Measurements from ENCODE around the gene PYGL. TPM values are rescaled to one million over a fixed set of nuclear protein-coding genes. Genes with fewer than 3 reads are reported as not detected.
"Not testable (repeated sequence)": the region's sequence is repeated elsewhere in the genome, so short reads cannot be mapped to it uniquely, and the experiment has no call there.

PYGL gene
- total RNA-seq, 1 donor from 2014 or later = 27.3 TPM

GRCh38 chr14:50963919-50964318 lies 19.6 kb upstream of the PYGL start:
- H3K36me3 Mint-ChIP-seq = no peaks in the 10 kb centered on the region
- no peak overlapping the region for H3K27ac Mint-ChIP-seq
- no peak overlapping the region for H3K4me3 Mint-ChIP-seq
- no peaks in the 10 kb centered on the region for H3K27me3 Mint-ChIP-seq
- TF ChIP-seq CTCF (conservative IDR thresholded peaks at IDR 0.05) = no peak
- DNase-seq (ENCODE audit: extremely low spot score, unreplicated experiment) = no peak
- H3K4me1 Mint-ChIP-seq (ENCODE audit: unreplicated experiment) = peaks cover 14% of the 10 kb centered on the region
- no peaks in the 10 kb centered on the region for H3K9me3 Mint-ChIP-seq

- Mint-ChIP-seq H3K27me3 (no peaks in the 10 kb centered on the region), H3K27ac (peak overlapping the region; percentile 48), H3K4me1 (ENCODE audit: unreplicated experiment) (peaks cover 14% of the 10 kb centered on the region), H3K9me3 (no peaks in the 10 kb centered on the region), H3K36me3 (no peaks in the 10 kb centered on the region), H3K4me3 (peak overlapping the region; percentile 47)
- DNase-seq (ENCODE audit: extremely low spot score, unreplicated experiment) = no peak
- no peak for TF ChIP-seq CTCF (conservative IDR thresholded peaks at IDR 0.05)
Measured at GRCh38 chr14:50961605-50962221, 17.4 kb upstream of the PYGL start.

GRCh38 chr14:50957296-50957695 lies 13.0 kb upstream of the PYGL start:
- Mint-ChIP-seq H3K4me1 (ENCODE audit: unreplicated experiment) (peaks cover 19% of the 10 kb centered on the region), H3K27me3 (no peaks in the 10 kb centered on the region), H3K9me3 (no peaks in the 10 kb centered on the region), H3K4me3 (no peak overlapping the region), H3K36me3 (no peaks in the 10 kb centered on the region), H3K27ac (no peak overlapping the region)
- no peak for DNase-seq (ENCODE audit: extremely low spot score, unreplicated experiment)
- no peak for TF ChIP-seq CTCF (conservative IDR thresholded peaks at IDR 0.05)

GRCh38 chr14:50956421-50956820 lies 12.1 kb upstream of the PYGL start:
- H3K27ac Mint-ChIP-seq; H3K27me3 Mint-ChIP-seq; H3K4me3 Mint-ChIP-seq; H3K36me3 Mint-ChIP-seq; DNase-seq (ENCODE audit: extremely low spot score, unreplicated experiment); H3K9me3 Mint-ChIP-seq: not testable (repeated sequence)
- H3K4me1 Mint-ChIP-seq (ENCODE audit: unreplicated experiment) = peaks cover 13% of the 10 kb centered on the region

GRCh38 chr14:50955373-50956043 lies 11.2 kb upstream of the PYGL start:
- Mint-ChIP-seq H3K27me3 (no peaks in the 10 kb centered on the region), H3K4me1 (ENCODE audit: unreplicated experiment) (peaks cover 9% of the 10 kb centered on the region), H3K4me3 (peak overlapping the region; percentile 14), H3K27ac (peak overlapping the region; percentile 97), H3K36me3 (no peaks in the 10 kb centered on the region), H3K9me3 (no peaks in the 10 kb centered on the region)
- TF ChIP-seq CTCF (conservative IDR thresholded peaks at IDR 0.05) = peak; percentile 52
- no peak for DNase-seq (ENCODE audit: extremely low spot score, unreplicated experiment)

- Mint-ChIP-seq H3K27ac (peak overlapping the region; percentile 97), H3K4me3 (no peak overlapping the region), H3K9me3 (no peaks in the 10 kb centered on the region), H3K36me3 (no peaks in the 10 kb centered on the region), H3K4me1 (ENCODE audit: unreplicated experiment) (peaks cover 9% of the 10 kb centered on the region), H3K27me3 (no peaks in the 10 kb centered on the region)
- DNase-seq (ENCODE audit: extremely low spot score, unreplicated experiment) = no peak
- peak; percentile 80 for TF ChIP-seq CTCF (conservative IDR thresholded peaks at IDR 0.05)
Measured at GRCh38 chr14:50954811-50955372, 10.6 kb upstream of the PYGL start.
